CD14-positive monocyte (primary cell): Measurements from ENCODE around the gene FOS. TPM values are rescaled to one million over a fixed set of nuclear protein-coding genes. Genes with fewer than 3 reads are reported as not detected.

ENCODE experiments used
- DNase-seq, 3 donors: peaks; one replicate each; pipeline ENCODE4 v3.0.0-alpha.2; 2011 to 2022
- H2AFZ ChIP-seq: 2 replicates; pipeline ENCODE4 v1.6.0; 2012; ENCODE audit warnings: mild to moderate bottlenecking, low read depth, low read length, inconsistent platforms; ENCODE audit not compliant: insufficient read depth, poor library complexity, severe bottlenecking
- H3K27ac ChIP-seq, 2 donors: 1 replicate in 1 of 2; 2 replicates in 1 of 2; pipeline ENCODE4 v1.5.1; 2012 to 2013; ENCODE audit warnings: low read length in 2 of 2, control low read depth in 1 of 2, inconsistent platforms in 1 of 2, low read depth in 1 of 2, mild to moderate bottlenecking in 1 of 2
- H3K27me3 ChIP-seq, 2 donors: one replicate each; pipeline versions ENCODE4 v1.6.0 to v1.6.1; 2011 to 2013; ENCODE audit warnings: low read length in 2 of 2; ENCODE audit not compliant: control insufficient read depth in 2 of 2, insufficient read depth in 2 of 2
- H3K36me3 ChIP-seq, 2 donors: replicated peaks in 1 of 2; 1 replicate in 1 of 2; 2 replicates in 1 of 2; pipeline versions ENCODE4 v1.5.1 to v1.6.1; 2012 to 2013; ENCODE audit warnings: low read length in 2 of 2, control low read depth in 1 of 2, inconsistent platforms in 1 of 2, mild to moderate bottlenecking in 1 of 2; ENCODE audit not compliant: insufficient read depth in 2 of 2, control insufficient read depth in 1 of 2
- H3K4me1 ChIP-seq, 2 donors: 1 replicate in 1 of 2; 2 replicates in 1 of 2; pipeline versions ENCODE4 v1.5.1 to v1.6.1; 2012 to 2013; ENCODE audit warnings: low read length in 2 of 2, control low read depth in 1 of 2, inconsistent platforms in 1 of 2, mild to moderate bottlenecking in 1 of 2, moderate library complexity in 1 of 2; ENCODE audit not compliant: insufficient read depth in 2 of 2, control insufficient read depth in 1 of 2
- H3K4me2 ChIP-seq: replicated peaks from 2 replicates; pipeline ENCODE3; 2012; ENCODE audit warnings: low read length, moderate library complexity, mild to moderate bottlenecking; ENCODE audit not compliant: poor library complexity, severe bottlenecking; ENCODE audit errors: extremely low read depth
- H3K4me3 ChIP-seq, 3 experiments: fragments of 200-600 bp in 1 of 3; sonication (generic) in 1 of 3; replicated peaks in 1 of 3; 1 replicate in 2 of 3; 2 replicates in 1 of 3; pipeline ENCODE4 v1.5.1; 2011 to 2013; ENCODE audit warnings: low read length in 3 of 3, mild to moderate bottlenecking in 3 of 3, control low read depth in 2 of 3, low read depth in 2 of 3, inconsistent platforms in 1 of 3, moderate library complexity in 1 of 3
- H3K79me2 ChIP-seq: 2 replicates; pipeline ENCODE4 v1.6.0; 2012; ENCODE audit warnings: mild to moderate bottlenecking, control low read depth, inconsistent platforms, low read length, moderate library complexity; ENCODE audit not compliant: insufficient read depth
- H3K9ac ChIP-seq: 2 replicates; pipeline ENCODE4 v1.6.0; 2017; ENCODE audit warnings: low read length, mild to moderate bottlenecking; ENCODE audit not compliant: insufficient read depth, poor library complexity, severe bottlenecking
- H3K9me3 ChIP-seq, 2 donors: replicated peaks in 1 of 2; 1 replicate in 1 of 2; 2 replicates in 1 of 2; pipeline versions ENCODE4 v1.5.1 to v1.6.1; 2012 to 2013; ENCODE audit warnings: low read length in 2 of 2, control low read depth in 1 of 2; ENCODE audit not compliant: control insufficient read depth in 1 of 2, insufficient read depth in 1 of 2
- H4K20me1 ChIP-seq: 2 replicates; pipeline ENCODE4 v1.6.0; 2012; ENCODE audit warnings: mild to moderate bottlenecking, low read length, control low read depth, moderate library complexity; ENCODE audit not compliant: insufficient read depth
- H3K27ac Mint-ChIP-seq, 7 donors: one replicate each; pipeline ENCODE4 v1.8.0; 2020; ENCODE audit warnings: mild to moderate bottlenecking in 7 of 7, mixed read lengths in 7 of 7, moderate library complexity in 6 of 7, inconsistent platforms in 2 of 7
- H3K27me3 Mint-ChIP-seq, 3 donors: one replicate each; pipeline ENCODE4 v1.8.0; 2021 to 2022; ENCODE audit warnings: low read depth in 3 of 3, mild to moderate bottlenecking in 3 of 3, mixed read lengths in 3 of 3, moderate library complexity in 3 of 3, inconsistent platforms in 1 of 3
- H3K36me3 Mint-ChIP-seq, 2 donors: one replicate each; pipeline ENCODE4 v1.8.0; 2020; ENCODE audit warnings: mixed read lengths in 2 of 2, inconsistent platforms in 1 of 2, mild to moderate bottlenecking in 1 of 2
- H3K4me1 Mint-ChIP-seq: one replicate; pipeline ENCODE4 v1.8.0; 2020; ENCODE audit warnings: mild to moderate bottlenecking, mixed read lengths
- H3K4me3 Mint-ChIP-seq, 2 donors: one replicate each; pipeline ENCODE4 v1.8.0; 2020; ENCODE audit warnings: mild to moderate bottlenecking in 2 of 2, mixed read lengths in 2 of 2, moderate library complexity in 1 of 2
- H3K9me3 Mint-ChIP-seq, 7 donors: one replicate each; pipeline ENCODE4 v1.8.0; 2020 to 2022; ENCODE audit warnings: mixed read lengths in 7 of 7, mild to moderate bottlenecking in 6 of 7, moderate library complexity in 6 of 7, inconsistent platforms in 2 of 7
- WGBS: methylation state at CpG from one replicate; pipeline ENCODE4 v1.1.5; 2013; ENCODE audit warnings: missing lambda C conversion rate; ENCODE audit not compliant: insufficient coverage; 5-methylcytosine and 5-hydroxymethylcytosine counted together
- intact Hi-C, 2 donors: fragments of 100-400 bp; cut with micrococcal nuclease; formaldehyde crosslinking; loops; one replicate each; pipeline versions ENCODE4 v1.15.0 to v1.15.1; 2023
- polyA plus RNA-seq, 3 donors: library from polyadenylated mRNA; depleted of rRNA in 1 of 3; unstranded in 2 of 3; stranded (reverse) in 1 of 3; fragments of 300-500 nt in 2 of 3; fragments of >200 nt in 1 of 3; fragmentation: Illumina TruSeq in 2 of 3; gene quantifications; 1 replicate in 2 of 3; 2 replicates in 1 of 3; pipeline ENCODE4 v1.2.3, GENCODE V29; 2012 to 2021
- TF ChIP-seq, protein P1 (sequence below): fragments of 200-600 bp; IDR thresholded peaks from one replicate; pipeline ENCODE4 v1.8.0; 2022; ENCODE audit warnings: antibody characterized with exemption, mild to moderate bottlenecking

Gene FOS
- polyA plus RNA-seq, 3 donors: 4,403 to 5,159 (median 4,841) TPM

DNA sequence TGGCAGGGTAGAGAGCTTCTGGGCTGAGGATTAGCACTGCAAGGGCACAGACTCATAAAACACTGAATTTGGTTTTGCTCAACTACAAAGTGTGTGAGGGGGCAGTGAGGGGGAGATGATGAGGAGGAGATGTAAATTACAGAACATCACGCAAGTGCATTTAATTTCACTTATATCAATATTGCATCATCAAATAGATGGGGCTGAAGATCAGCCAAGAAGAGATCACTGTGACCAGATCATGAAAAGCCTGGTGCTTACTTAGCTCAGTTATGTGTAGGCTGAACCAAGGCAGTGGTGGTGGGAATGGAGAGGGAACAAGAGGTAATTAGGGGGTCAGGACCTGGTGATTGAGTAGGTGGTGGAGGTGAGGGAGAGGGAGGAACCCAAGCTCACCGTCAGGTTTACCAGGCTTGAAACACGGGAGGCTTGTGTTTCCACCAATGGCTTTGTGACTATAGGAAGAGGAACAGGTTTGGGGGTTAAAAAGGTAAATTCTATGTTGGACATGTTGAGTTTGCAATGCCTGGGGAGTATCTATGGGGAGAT lies 11.3 kb downstream of the FOS start:
- intact Hi-C loops: no loop called here
- Mint-ChIP-seq H3K36me3 (peaks cover 0 to 2% of the 10 kb centered on the region in 2 donors), H3K4me1 (peaks cover 57% of the 10 kb centered on the region), H3K9me3 (peaks cover 0 to 1% (median 0%) of the 10 kb centered on the region in 7 donors), H3K27me3 (peaks cover 0 to 2% (median 0%) of the 10 kb centered on the region in 3 donors), H3K27ac (peak overlapping the region in 6 of 7 donors; percentile 27 to 96 (median 52)), H3K4me3 (no peak overlapping the region)
- TF ChIP-seq, protein P1, sequence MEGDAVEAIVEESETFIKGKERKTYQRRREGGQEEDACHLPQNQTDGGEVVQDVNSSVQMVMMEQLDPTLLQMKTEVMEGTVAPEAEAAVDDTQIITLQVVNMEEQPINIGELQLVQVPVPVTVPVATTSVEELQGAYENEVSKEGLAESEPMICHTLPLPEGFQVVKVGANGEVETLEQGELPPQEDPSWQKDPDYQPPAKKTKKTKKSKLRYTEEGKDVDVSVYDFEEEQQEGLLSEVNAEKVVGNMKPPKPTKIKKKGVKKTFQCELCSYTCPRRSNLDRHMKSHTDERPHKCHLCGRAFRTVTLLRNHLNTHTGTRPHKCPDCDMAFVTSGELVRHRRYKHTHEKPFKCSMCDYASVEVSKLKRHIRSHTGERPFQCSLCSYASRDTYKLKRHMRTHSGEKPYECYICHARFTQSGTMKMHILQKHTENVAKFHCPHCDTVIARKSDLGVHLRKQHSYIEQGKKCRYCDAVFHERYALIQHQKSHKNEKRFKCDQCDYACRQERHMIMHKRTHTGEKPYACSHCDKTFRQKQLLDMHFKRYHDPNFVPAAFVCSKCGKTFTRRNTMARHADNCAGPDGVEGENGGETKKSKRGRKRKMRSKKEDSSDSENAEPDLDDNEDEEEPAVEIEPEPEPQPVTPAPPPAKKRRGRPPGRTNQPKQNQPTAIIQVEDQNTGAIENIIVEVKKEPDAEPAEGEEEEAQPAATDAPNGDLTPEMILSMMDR: no peak
- 96% methylated on average over 2 of the region's 3 CpGs for WGBS
- no peaks in the 10 kb centered on the region for H3K27me3 ChIP-seq
- no peak overlapping the region for H3K4me2 ChIP-seq
- DNase-seq: no peak
- H3K27ac ChIP-seq: no peak overlapping the region
- H3K9me3 ChIP-seq: no peaks in the 10 kb centered on the region
- no peak overlapping the region for H2AFZ ChIP-seq
- peaks cover 6% of the 10 kb centered on the region for H3K79me2 ChIP-seq
- H4K20me1 ChIP-seq: no peaks in the 10 kb centered on the region
- H3K9ac ChIP-seq: no peak overlapping the region
- peaks cover 60 to 70% of the 10 kb centered on the region in 2 donors for H3K4me1 ChIP-seq
- H3K4me3 ChIP-seq: no peak overlapping the region
- no peaks in the 10 kb centered on the region for H3K36me3 ChIP-seq

DNA sequence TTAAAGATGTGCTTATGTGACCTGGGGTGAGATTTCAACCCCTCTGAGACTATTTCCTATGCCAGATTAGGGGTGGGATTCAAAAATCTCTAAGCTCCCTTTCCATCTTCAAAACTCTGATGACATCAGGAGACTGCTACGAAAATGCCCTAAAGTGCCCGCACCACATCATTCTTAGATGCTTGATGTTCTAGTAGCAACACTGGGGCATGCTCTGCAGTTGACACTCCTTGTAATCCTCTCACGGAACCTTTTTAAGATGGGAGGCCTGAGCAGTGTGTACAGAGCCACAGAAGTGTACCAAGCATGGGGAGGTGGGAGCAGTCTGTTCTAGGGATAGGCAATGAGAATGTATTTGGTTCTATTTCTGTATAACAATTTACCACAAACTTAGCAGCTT lies 12.2 kb downstream of the FOS start:
- no peaks in the 10 kb centered on the region for H3K9me3 ChIP-seq
- H4K20me1 ChIP-seq: no peaks in the 10 kb centered on the region
- H3K4me2 ChIP-seq: no peak overlapping the region
- H3K27ac ChIP-seq: no peak overlapping the region
- no peak overlapping the region for H3K4me3 ChIP-seq
- no peak overlapping the region for H3K9ac ChIP-seq
- peaks cover 61 to 70% of the 10 kb centered on the region in 2 donors for H3K4me1 ChIP-seq
- WGBS: 93% methylated on average over 2 of the region's 3 CpGs
- no peaks in the 10 kb centered on the region for H3K36me3 ChIP-seq
- TF ChIP-seq, protein P1: no peak
- peaks cover 0 to 1% (median 0%) of the 10 kb centered on the region in 7 donors for H3K9me3 Mint-ChIP-seq
- H3K27me3 Mint-ChIP-seq: peaks cover 0 to 2% (median 0%) of the 10 kb centered on the region in 3 donors
- no peak for DNase-seq
- H2AFZ ChIP-seq: no peak overlapping the region
- H3K27ac Mint-ChIP-seq: peak overlapping the region in 2 of 7 donors; percentile 37 to 68
- peaks cover 0 to 2% of the 10 kb centered on the region in 2 donors for H3K36me3 Mint-ChIP-seq
- peaks cover 8% of the 10 kb centered on the region for H3K79me2 ChIP-seq
- intact Hi-C loops: no loop called here
- no peak overlapping the region for H3K4me3 Mint-ChIP-seq
- H3K4me1 Mint-ChIP-seq: peaks cover 57% of the 10 kb centered on the region
- H3K27me3 ChIP-seq: no peaks in the 10 kb centered on the region
